Measurements from ENCODE around the gene AFDN. TPM values are rescaled to one million over a fixed set of nuclear protein-coding genes. Genes with fewer than 3 reads are reported as not detected.
A peak's percentile ranks its signal among the peaks of the same experiment; 100 is the strongest.

The AFDN gene
- total and polyA plus RNA-seq, 2 of the 8 experiments (the other 6 are each of a cell fraction or from before 2014, with no cell fraction given) = 53.4 to 192 TPM

DNA sequence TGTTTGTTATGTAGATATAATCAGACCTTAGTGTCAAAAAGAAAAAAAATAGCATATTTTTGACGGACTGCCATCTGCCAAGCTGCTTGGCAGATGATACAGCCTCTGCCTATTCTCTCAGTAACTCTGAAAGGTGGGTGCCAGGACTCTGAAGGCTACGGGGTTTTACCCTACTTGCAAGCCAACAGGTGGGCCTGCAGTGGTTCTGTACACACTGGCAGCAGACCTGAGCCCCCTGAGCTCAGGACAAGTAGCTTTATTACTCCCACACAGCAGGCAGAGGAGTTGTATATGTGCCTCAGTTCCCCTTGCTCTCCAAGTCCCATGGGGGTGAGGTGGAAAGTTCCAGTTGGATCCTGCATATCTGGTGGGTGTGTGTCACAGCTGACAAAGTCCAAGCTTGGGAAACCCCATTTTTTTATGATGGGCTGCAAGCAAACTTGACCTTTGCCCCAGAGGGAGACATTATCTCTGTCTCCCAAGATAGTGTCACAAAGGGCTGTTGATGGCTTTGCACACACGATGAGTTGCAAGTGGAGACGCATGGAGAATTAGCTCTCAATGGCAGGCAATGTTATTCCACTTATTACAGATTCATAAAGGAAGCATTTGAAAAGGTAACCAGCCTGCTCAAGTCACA is 20.5 kb upstream of the AFDN start:
- no peak for FAIRE-seq
- WGBS, 2 experiments (ENCODE audit: extremely low coverage in 1 of 2, insufficient coverage in 1 of 2, insufficient read length in 1 of 2, insufficient replicate concordance in 2 of 2, low coverage in 1 of 2, low lambda C conversion rate in 2 of 2, missing lambda C conversion rate in 1 of 2) = 63% methylated on average over 4 of the region's 4 CpGs; no CpG with 5 or more reads in 1 of the 2 experiments
- POLR2A ChIA-PET (ENCODE audit: partially characterized antibody) = interaction anchor here (1.5 kb wide), 1 partner anchor 129 kb away, joined by 3 read pairs; no protein-coding TSS in a partner anchor

More for the DNA sequence above, 20.5 kb upstream of the AFDN start:
- no peak overlapping the region for H4K8ac ChIP-seq (ENCODE audit: extremely low read depth, insufficient read depth, low read length)
- TF ChIP-seq FOSL1 (IDR thresholded peaks at IDR 0.05; ENCODE audit: insufficient read depth, low read depth, low read length) = no peak
- no peak overlapping the region for H2BK15ac ChIP-seq (ENCODE audit: low read length)
- no peak overlapping the region for H2BK120ac ChIP-seq (replicated peaks; ENCODE audit: low read depth, low read length)
- no peak overlapping the region for H4K91ac ChIP-seq (replicated peaks; ENCODE audit: insufficient read length, low read length)
- CTCF ChIA-PET (ENCODE audit: partially characterized antibody) = no interaction called here
- no peak overlapping the region for H4K5ac ChIP-seq (ENCODE audit: insufficient read length, low read depth, low read length)
- H3K27ac ChIP-seq (ENCODE audit: low read depth, low read length) = no peak overlapping the region
- H3K27me3 ChIP-seq (replicated peaks in 1 of 4; ENCODE audit: control insufficient read depth in 3 of 4, extremely low read depth in 1 of 4, insufficient read depth in 3 of 4, low read length in 3 of 4) = no peaks in the 10 kb centered on the region; a peak in 1 of 7 replicates
- no peak overlapping the region for H3K14ac ChIP-seq (ENCODE audit: insufficient read length)
- H4K20me1 ChIP-seq (replicated peaks in 1 of 2; ENCODE audit: control insufficient read depth in 1 of 2, insufficient read depth in 2 of 2, low read length in 2 of 2) = no peaks in the 10 kb centered on the region
- no peak overlapping the region for H3K56ac ChIP-seq (replicated peaks; ENCODE audit: insufficient read length, low read depth, low read length)
- no peak overlapping the region for H3K18ac ChIP-seq (ENCODE audit: extremely low read depth, low read length)
- no peaks in the 10 kb centered on the region for H3K4me1 ChIP-seq (replicated peaks in 1 of 4; ENCODE audit: control insufficient read depth in 3 of 4, insufficient read depth in 4 of 4, low read length in 3 of 4)
- no peak overlapping the region for H2AK5ac ChIP-seq (ENCODE audit: low read depth, low read length)
- H3K4me2 ChIP-seq (ENCODE audit: insufficient read depth in 1 of 2, low read depth in 2 of 2, low read length in 2 of 2) = no peak overlapping the region
- peak overlapping the region in 2 of 4 experiments; percentile 4 to 15; a peak in 1 of 7 replicates for H3K9ac ChIP-seq (replicated peaks in 1 of 4; ENCODE audit: extremely low read depth in 1 of 4, low read depth in 3 of 4, low read length in 3 of 4)
- no peaks in the 10 kb centered on the region for H3K79me2 ChIP-seq (ENCODE audit: control insufficient read depth in 1 of 2, insufficient read depth in 2 of 2, low read length in 2 of 2)
- no peaks in the 10 kb centered on the region; a peak in 1 of 4 replicates for H3K9me3 ChIP-seq (ENCODE audit: insufficient read depth in 2 of 2, low read depth in 1 of 2, low read length in 1 of 2)
- H2BK12ac ChIP-seq (ENCODE audit: low read depth, low read length) = no peak overlapping the region
- H3K23me2 ChIP-seq (ENCODE audit: low read depth, low read length) = no peaks in the 10 kb centered on the region
- H2BK20ac ChIP-seq (ENCODE audit: low read length) = no peak overlapping the region
- H3K4ac ChIP-seq (replicated peaks; ENCODE audit: insufficient read length, low read depth, low read length) = no peak overlapping the region
- no peaks in the 10 kb centered on the region for H3K79me1 ChIP-seq (ENCODE audit: low read depth, low read length)
- H3K23ac ChIP-seq (ENCODE audit: insufficient read length) = no peak overlapping the region
- H3K4me3 ChIP-seq (ENCODE audit: extremely low read depth in 1 of 4, insufficient read depth in 2 of 4, low read depth in 3 of 4, low read length in 4 of 4) = no peak overlapping the region
- no peak overlapping the region for H2AFZ ChIP-seq (ENCODE audit: low read length)
- DNase-seq (ENCODE audit: low read depth in 1 of 2, low spot score in 2 of 2) = peak in 1 of 2 experiments; percentile 20
- H3K36me3 ChIP-seq (ENCODE audit: control insufficient read depth in 2 of 4, insufficient read depth in 4 of 4, low read length in 3 of 4) = no peaks in the 10 kb centered on the region
- no peak overlapping the region for H2BK5ac ChIP-seq (ENCODE audit: low read depth, low read length)

Data from H1 (cell line).